Muscle layer of duodenum (tissue), 2 donors: ENCODE results near the gene WNT3A.

Experiments
- H3K27ac ChIP-seq: one replicate; pipeline ENCODE4 v1.7.0; 2013; ENCODE audit warnings: mild to moderate bottlenecking, low read length
- H3K27me3 ChIP-seq: one replicate; pipeline ENCODE4 v1.7.0; 2013; ENCODE audit warnings: low read depth, mild to moderate bottlenecking, control low read depth, low read length
- H3K36me3 ChIP-seq, 2 donors: one replicate each; pipeline ENCODE4 v1.7.0; 2013; ENCODE audit warnings: low read length in 2 of 2, control low read depth in 1 of 2, mild to moderate bottlenecking in 1 of 2; ENCODE audit not compliant: insufficient read depth in 2 of 2, control insufficient read depth in 1 of 2
- H3K4me1 ChIP-seq, 2 donors: one replicate each; pipeline ENCODE4 v1.7.0; 2013; ENCODE audit warnings: low read length in 2 of 2, mild to moderate bottlenecking in 2 of 2, control low read depth in 1 of 2, moderate library complexity in 1 of 2; ENCODE audit not compliant: insufficient read depth in 2 of 2, control insufficient read depth in 1 of 2
- H3K4me3 ChIP-seq, 2 donors: one replicate each; pipeline ENCODE4 v1.7.0; 2013; ENCODE audit warnings: low read length in 2 of 2, low read depth in 1 of 2, mild to moderate bottlenecking in 1 of 2
- H3K9me3 ChIP-seq, 2 donors: one replicate each; pipeline ENCODE4 v1.7.0; 2013; ENCODE audit warnings: low read length in 2 of 2, control low read depth in 1 of 2, mild to moderate bottlenecking in 1 of 2; ENCODE audit not compliant: control insufficient read depth in 1 of 2
- donor health status: healthy.

WNT3A gene

GRCh38 chr1:228029281-228029680 lies 22.5 kb downstream of the WNT3A start:
- no peaks in the 10 kb centered on the region for H3K27me3 ChIP-seq
- peaks cover 0 to 12% of the 10 kb centered on the region in 2 donors for H3K9me3 ChIP-seq
- no peak overlapping the region for H3K4me3 ChIP-seq
- no peaks in the 10 kb centered on the region for H3K36me3 ChIP-seq
- H3K27ac ChIP-seq, result no peak overlapping the region
- H3K4me1 ChIP-seq, result no peaks in the 10 kb centered on the region

GRCh38 chr1:228030451-228031201 lies 23.8 kb downstream of the WNT3A start:
- no peak overlapping the region for H3K27ac ChIP-seq
- H3K9me3 ChIP-seq, result peaks cover 0 to 9% of the 10 kb centered on the region in 2 donors
- H3K4me3 ChIP-seq, result no peak overlapping the region
- no peaks in the 10 kb centered on the region for H3K36me3 ChIP-seq
- H3K4me1 ChIP-seq, result no peaks in the 10 kb centered on the region
- H3K27me3 ChIP-seq, result no peaks in the 10 kb centered on the region

GRCh38 chr1:228031276-228031995 lies 24.6 kb downstream of the WNT3A start:
- H3K4me3 ChIP-seq, result no peak overlapping the region
- no peaks in the 10 kb centered on the region for H3K36me3 ChIP-seq
- H3K9me3 ChIP-seq, result peaks cover 0 to 8% of the 10 kb centered on the region in 2 donors
- peaks cover 6% of the 10 kb centered on the region for H3K27me3 ChIP-seq
- no peak overlapping the region for H3K27ac ChIP-seq
- H3K4me1 ChIP-seq, result no peaks in the 10 kb centered on the region

GRCh38 chr1:228032041-228032440 lies 25.2 kb downstream of the WNT3A start:
- Histone ChIP-seq H3K9me3 (peaks cover 0 to 7% of the 10 kb centered on the region in 2 donors), H3K27ac (no peak overlapping the region)

GRCh38 chr1:228033376-228033775 lies 26.6 kb downstream of the WNT3A start:
- H3K9me3 ChIP-seq, result peaks cover 0 to 7% of the 10 kb centered on the region in 2 donors
- H3K36me3 ChIP-seq, result no peaks in the 10 kb centered on the region
- no peak overlapping the region for H3K27ac ChIP-seq
- H3K27me3 ChIP-seq, result peaks cover 21% of the 10 kb centered on the region
- H3K4me1 ChIP-seq, result peaks cover 0 to 5% of the 10 kb centered on the region in 2 donors
- no peak overlapping the region for H3K4me3 ChIP-seq

More at GRCh38 chr1:228032041-228032440, 25.2 kb downstream of the WNT3A start:
- Histone ChIP-seq H3K36me3 (no peaks in the 10 kb centered on the region), H3K4me3 (no peak overlapping the region), H3K27me3 (peaks cover 11% of the 10 kb centered on the region), H3K4me1 (no peaks in the 10 kb centered on the region)

GRCh38 chr1:228034954-228035837 lies 28.4 kb downstream of the WNT3A start:
- Histone ChIP-seq H3K9me3 (peaks cover 0 to 7% of the 10 kb centered on the region in 2 donors), H3K36me3 (no peaks in the 10 kb centered on the region), H3K27ac (no peak overlapping the region), H3K4me1 (peaks cover 0 to 5% of the 10 kb centered on the region in 2 donors), H3K4me3 (no peak overlapping the region), H3K27me3 (peaks cover 29% of the 10 kb centered on the region)

- H3K27ac ChIP-seq, result no peak overlapping the region
Observed at GRCh38 chr1:228035844-228036243, 29.0 kb downstream of the WNT3A start.

GRCh38 chr1:228036701-228037231 lies 30.0 kb downstream of the WNT3A start:
- H3K27me3 ChIP-seq, result peaks cover 29% of the 10 kb centered on the region

More at GRCh38 chr1:228035844-228036243, 29.0 kb downstream of the WNT3A start:
- Histone ChIP-seq H3K4me3 (no peak overlapping the region), H3K9me3 (peaks cover 0 to 7% of the 10 kb centered on the region in 2 donors), H3K4me1 (peaks cover 0 to 5% of the 10 kb centered on the region in 2 donors), H3K36me3 (no peaks in the 10 kb centered on the region), H3K27me3 (peaks cover 29% of the 10 kb centered on the region)

GRCh38 chr1:228037401-228038386 lies 30.9 kb downstream of the WNT3A start:
- Histone ChIP-seq H3K4me1 (peaks cover 0 to 5% of the 10 kb centered on the region in 2 donors), H3K27me3 (peaks cover 29% of the 10 kb centered on the region), H3K9me3 (peaks cover 0 to 7% of the 10 kb centered on the region in 2 donors), H3K36me3 (no peaks in the 10 kb centered on the region), H3K27ac (no peak overlapping the region), H3K4me3 (peak overlapping the region in 1 of 2 donors; percentile 44)

More at GRCh38 chr1:228036701-228037231, 30.0 kb downstream of the WNT3A start:
- Histone ChIP-seq H3K36me3 (no peaks in the 10 kb centered on the region), H3K4me3 (no peak overlapping the region), H3K4me1 (peaks cover 0 to 5% of the 10 kb centered on the region in 2 donors), H3K9me3 (peaks cover 0 to 7% of the 10 kb centered on the region in 2 donors), H3K27ac (no peak overlapping the region)
